Astrocyte (in vitro differentiated cells and primary cell): ENCODE results near the gene CLDN2. TPM values are rescaled to one million over a fixed set of nuclear protein-coding genes. Genes with fewer than 3 reads are reported as not detected.

Experiments
- DNase-seq: peaks from one replicate; pipeline ENCODE4 v3.0.0-alpha.2; 2010; ENCODE audit warnings: low read depth
- FAIRE-seq: peaks from 2 replicates; lab custom pipeline; 2011; peaks lifted over from hg19 to GRCh38; lab: Jason Lieb, UNC
- H2AFZ ChIP-seq: 2 replicates; pipeline ENCODE4 v1.6.0; 2012; ENCODE audit warnings: low read depth, low read length, inconsistent platforms
- H3K27ac ChIP-seq: 2 replicates; pipeline ENCODE4 v1.5.1; 2011; ENCODE audit warnings: low read depth, low read length, inconsistent platforms
- H3K27me3 ChIP-seq: 2 replicates; pipeline ENCODE4 v1.6.0; 2011; ENCODE audit warnings: low read length, inconsistent platforms; ENCODE audit not compliant: insufficient read depth
- H3K36me3 ChIP-seq: 2 replicates; pipeline ENCODE4 v1.5.1; 2011; ENCODE audit warnings: low read length, inconsistent platforms; ENCODE audit not compliant: insufficient read depth
- H3K4me1 ChIP-seq: 2 replicates; pipeline ENCODE4 v1.5.1; 2011; ENCODE audit warnings: low read length, inconsistent platforms; ENCODE audit not compliant: insufficient read depth
- H3K4me2 ChIP-seq: 2 replicates; pipeline ENCODE4 v1.6.0; 2012; ENCODE audit warnings: low read length, inconsistent platforms
- H3K4me3 ChIP-seq: 2 replicates; pipeline ENCODE4 v1.5.1; 2011; ENCODE audit warnings: low read depth, mild to moderate bottlenecking, low read length, inconsistent platforms; ENCODE audit not compliant: insufficient read depth
- H3K79me2 ChIP-seq: 2 replicates; pipeline ENCODE4 v1.6.0; 2012; ENCODE audit warnings: mild to moderate bottlenecking, low read length, inconsistent platforms; ENCODE audit not compliant: insufficient read depth
- H3K9ac ChIP-seq: 2 replicates; pipeline ENCODE4 v1.6.0; 2012; ENCODE audit warnings: mild to moderate bottlenecking, low read length, inconsistent platforms
- H3K9me3 ChIP-seq: 2 replicates; pipeline ENCODE4 v1.5.1; 2012; ENCODE audit warnings: low read depth, mild to moderate bottlenecking, low read length, inconsistent platforms; ENCODE audit not compliant: insufficient read depth
- H4K20me1 ChIP-seq: 2 replicates; pipeline ENCODE4 v1.6.0; 2012; ENCODE audit warnings: low read length, inconsistent platforms; ENCODE audit not compliant: insufficient read depth
- H3K27ac Mint-ChIP-seq: one replicate; pipeline ENCODE4 v1.8.0; 2021; ENCODE audit warnings: mild to moderate bottlenecking, mixed read lengths; ENCODE audit not compliant: unreplicated experiment
- H3K27me3 Mint-ChIP-seq: one replicate; pipeline ENCODE4 v1.8.0; 2021; ENCODE audit warnings: low read depth, mixed read lengths; ENCODE audit not compliant: unreplicated experiment
- H3K36me3 Mint-ChIP-seq: one replicate; pipeline ENCODE4 v1.8.0; 2021; ENCODE audit warnings: low read depth, mixed read lengths; ENCODE audit not compliant: unreplicated experiment
- H3K4me1 Mint-ChIP-seq: one replicate; pipeline ENCODE4 v1.8.0; 2021; ENCODE audit warnings: low read depth, mixed read lengths; ENCODE audit not compliant: unreplicated experiment
- H3K4me3 Mint-ChIP-seq: one replicate; pipeline ENCODE4 v1.8.0; 2021; ENCODE audit warnings: mild to moderate bottlenecking, moderate library complexity, mixed read lengths; ENCODE audit not compliant: unreplicated experiment
- H3K9me3 Mint-ChIP-seq: one replicate; pipeline ENCODE4 v1.8.0; 2021; ENCODE audit warnings: mild to moderate bottlenecking, mixed read lengths; ENCODE audit not compliant: unreplicated experiment
- EZH2 ChIP-seq: IDR thresholded peaks from 2 replicates; pipeline ENCODE4 v1.6.1; 2012; ENCODE audit warnings: mild to moderate bottlenecking, low read length, inconsistent platforms; ENCODE audit not compliant: insufficient read depth
- total RNA-seq: library from RNA; stranded (reverse); gene quantifications from 2 replicates; pipeline ENCODE4 v1.2.1, GENCODE V29; 2021
- TF ChIP-seq, protein P1 (sequence below): IDR thresholded peaks from 2 replicates; pipeline ENCODE4 v1.5.1; 2011; ENCODE audit warnings: low read depth, mild to moderate bottlenecking, inconsistent platforms, low read length, moderate library complexity; ENCODE audit not compliant: insufficient read depth

The CLDN2 gene
- total RNA-seq, 1 donor from 2014 or later, result 0.77 TPM

DNA sequence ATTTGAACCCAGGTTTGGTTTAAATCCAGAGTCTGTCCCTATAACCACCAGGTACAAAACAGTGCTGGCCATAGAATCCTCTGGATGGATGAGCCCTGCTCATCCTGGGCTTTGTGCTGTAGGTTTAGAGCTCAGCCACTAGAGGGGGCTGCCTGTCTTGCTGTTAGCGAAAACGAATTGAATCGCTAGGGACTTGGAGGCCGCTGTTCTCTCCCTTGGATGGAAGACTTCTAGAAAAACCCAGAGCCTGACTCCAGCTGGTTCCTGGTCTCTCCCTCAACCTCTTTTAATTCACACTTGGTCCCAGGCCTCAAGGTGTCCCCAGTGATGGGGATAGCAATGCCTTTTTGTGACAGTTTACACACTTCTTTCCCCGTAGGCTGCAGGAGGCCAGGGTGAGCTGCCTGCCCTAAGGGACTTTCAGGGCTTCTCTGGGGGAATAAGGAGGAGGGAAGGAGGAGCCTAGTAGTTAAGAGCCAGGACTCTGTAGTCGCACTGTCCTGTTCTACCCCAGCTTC is 25.8 kb upstream of the CLDN2 start:
- peak overlapping the region; percentile 56 for H3K4me2 ChIP-seq
- Mint-ChIP-seq H3K4me3 (no peak overlapping the region), H3K4me1 (peaks cover 10% of the 10 kb centered on the region), H3K27ac (peak overlapping the region; percentile 12), H3K36me3 (no peaks in the 10 kb centered on the region), H3K9me3 (no peaks in the 10 kb centered on the region), H3K27me3 (no peaks in the 10 kb centered on the region)
- H3K4me3 ChIP-seq, result no peak overlapping the region
- no peaks in the 10 kb centered on the region for H3K27me3 ChIP-seq
- no peaks in the 10 kb centered on the region for H3K36me3 ChIP-seq
- TF ChIP-seq EZH2, result no peak
- TF ChIP-seq, protein P1, sequence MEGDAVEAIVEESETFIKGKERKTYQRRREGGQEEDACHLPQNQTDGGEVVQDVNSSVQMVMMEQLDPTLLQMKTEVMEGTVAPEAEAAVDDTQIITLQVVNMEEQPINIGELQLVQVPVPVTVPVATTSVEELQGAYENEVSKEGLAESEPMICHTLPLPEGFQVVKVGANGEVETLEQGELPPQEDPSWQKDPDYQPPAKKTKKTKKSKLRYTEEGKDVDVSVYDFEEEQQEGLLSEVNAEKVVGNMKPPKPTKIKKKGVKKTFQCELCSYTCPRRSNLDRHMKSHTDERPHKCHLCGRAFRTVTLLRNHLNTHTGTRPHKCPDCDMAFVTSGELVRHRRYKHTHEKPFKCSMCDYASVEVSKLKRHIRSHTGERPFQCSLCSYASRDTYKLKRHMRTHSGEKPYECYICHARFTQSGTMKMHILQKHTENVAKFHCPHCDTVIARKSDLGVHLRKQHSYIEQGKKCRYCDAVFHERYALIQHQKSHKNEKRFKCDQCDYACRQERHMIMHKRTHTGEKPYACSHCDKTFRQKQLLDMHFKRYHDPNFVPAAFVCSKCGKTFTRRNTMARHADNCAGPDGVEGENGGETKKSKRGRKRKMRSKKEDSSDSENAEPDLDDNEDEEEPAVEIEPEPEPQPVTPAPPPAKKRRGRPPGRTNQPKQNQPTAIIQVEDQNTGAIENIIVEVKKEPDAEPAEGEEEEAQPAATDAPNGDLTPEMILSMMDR, result peak; percentile 70
- H4K20me1 ChIP-seq, result no peaks in the 10 kb centered on the region
- no peaks in the 10 kb centered on the region for H3K9me3 ChIP-seq
- H3K4me1 ChIP-seq, result peaks cover 5% of the 10 kb centered on the region
- no peaks in the 10 kb centered on the region for H3K79me2 ChIP-seq
- FAIRE-seq, result no peak
- DNase-seq, result peak; percentile 55
- peak overlapping the region; percentile 42 for H3K27ac ChIP-seq
- H2AFZ ChIP-seq, result peak overlapping the region; percentile 38
- H3K9ac ChIP-seq, result peak overlapping the region; percentile 7

GRCh38 chrX:106894978-106895452 is 25.2 kb upstream of the CLDN2 start:
- Histone ChIP-seq H3K27ac (peak overlapping the region; percentile 42), H3K9me3 (no peaks in the 10 kb centered on the region), H3K4me2 (peak overlapping the region; percentile 56), H3K4me3 (no peak overlapping the region), H3K4me1 (peaks cover 5% of the 10 kb centered on the region), H4K20me1 (no peaks in the 10 kb centered on the region), H3K36me3 (no peaks in the 10 kb centered on the region), H3K27me3 (no peaks in the 10 kb centered on the region), H3K79me2 (no peaks in the 10 kb centered on the region), H3K9ac (peak overlapping the region; percentile 7), H2AFZ (peak overlapping the region; percentile 38)
- Mint-ChIP-seq H3K36me3 (no peaks in the 10 kb centered on the region), H3K4me3 (peak overlapping the region; percentile 20), H3K27ac (no peak overlapping the region), H3K4me1 (peaks cover 10% of the 10 kb centered on the region), H3K9me3 (no peaks in the 10 kb centered on the region), H3K27me3 (no peaks in the 10 kb centered on the region)
- no peak for TF ChIP-seq EZH2
- TF ChIP-seq, protein P1, result no peak
- FAIRE-seq, result peak; percentile 99
- DNase-seq, result peak; percentile 63

DNA sequence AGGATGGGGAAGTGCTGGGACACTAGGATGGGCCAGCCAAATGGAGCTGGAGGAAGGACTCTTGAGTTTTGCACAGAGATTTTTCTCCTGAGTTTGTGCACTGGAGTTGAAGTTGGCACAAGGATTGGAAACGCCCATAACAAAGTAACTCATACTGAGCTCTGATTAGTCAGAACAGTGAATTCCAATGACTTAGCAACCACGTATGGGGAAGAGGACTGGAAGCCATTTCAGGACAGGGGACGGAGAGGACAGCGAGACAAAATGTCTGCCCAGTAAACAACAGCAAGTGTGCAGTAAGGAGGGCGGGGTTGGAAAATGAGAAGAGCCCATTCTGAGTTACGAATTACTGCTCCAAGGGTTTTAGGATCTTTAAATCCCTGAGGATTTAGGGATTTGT is 22.9 kb upstream of the CLDN2 start:
- no peaks in the 10 kb centered on the region for H4K20me1 ChIP-seq
- H3K4me2 ChIP-seq, result no peak overlapping the region
- Mint-ChIP-seq H3K4me1 (peaks cover 10% of the 10 kb centered on the region), H3K36me3 (no peaks in the 10 kb centered on the region), H3K27me3 (peaks cover 3% of the 10 kb centered on the region), H3K9me3 (no peaks in the 10 kb centered on the region), H3K4me3 (no peak overlapping the region), H3K27ac (no peak overlapping the region)
- H3K9ac ChIP-seq, result no peak overlapping the region
- H2AFZ ChIP-seq, result no peak overlapping the region
- no peak for FAIRE-seq
- TF ChIP-seq EZH2, result no peak
- TF ChIP-seq, protein P1, result no peak
- DNase-seq, result peak; percentile 52
- no peak overlapping the region for H3K27ac ChIP-seq
- H3K36me3 ChIP-seq, result no peaks in the 10 kb centered on the region
- no peak overlapping the region for H3K4me3 ChIP-seq
- H3K27me3 ChIP-seq, result no peaks in the 10 kb centered on the region
- no peaks in the 10 kb centered on the region for H3K79me2 ChIP-seq
- no peaks in the 10 kb centered on the region for H3K9me3 ChIP-seq
- peaks cover 5% of the 10 kb centered on the region for H3K4me1 ChIP-seq
